Activated CD8-positive, alpha-beta memory T cell treated with anti-CD3 and anti-CD28 coated beads for 48 hours (primary cell): ENCODE measurements around the gene RPL6.
A peak's percentile ranks its signal among the peaks of the same experiment; 100 is the strongest.
"Not testable (repeated sequence)": the region's sequence is repeated elsewhere in the genome, so short reads cannot be mapped to it uniquely, and the experiment has no call there.

Experiments
- DNase-seq, 3 experiments: peaks; one replicate each; pipeline ENCODE4 v3.0.0-alpha.2; 2020; ENCODE audit warnings: low read depth in 2 of 3, low spot score in 2 of 3

Gene RPL6

GRCh38 chr12:112419297-112420133 lies 10.1 kb upstream of the RPL6 start:
- no peak for DNase-seq

DNA sequence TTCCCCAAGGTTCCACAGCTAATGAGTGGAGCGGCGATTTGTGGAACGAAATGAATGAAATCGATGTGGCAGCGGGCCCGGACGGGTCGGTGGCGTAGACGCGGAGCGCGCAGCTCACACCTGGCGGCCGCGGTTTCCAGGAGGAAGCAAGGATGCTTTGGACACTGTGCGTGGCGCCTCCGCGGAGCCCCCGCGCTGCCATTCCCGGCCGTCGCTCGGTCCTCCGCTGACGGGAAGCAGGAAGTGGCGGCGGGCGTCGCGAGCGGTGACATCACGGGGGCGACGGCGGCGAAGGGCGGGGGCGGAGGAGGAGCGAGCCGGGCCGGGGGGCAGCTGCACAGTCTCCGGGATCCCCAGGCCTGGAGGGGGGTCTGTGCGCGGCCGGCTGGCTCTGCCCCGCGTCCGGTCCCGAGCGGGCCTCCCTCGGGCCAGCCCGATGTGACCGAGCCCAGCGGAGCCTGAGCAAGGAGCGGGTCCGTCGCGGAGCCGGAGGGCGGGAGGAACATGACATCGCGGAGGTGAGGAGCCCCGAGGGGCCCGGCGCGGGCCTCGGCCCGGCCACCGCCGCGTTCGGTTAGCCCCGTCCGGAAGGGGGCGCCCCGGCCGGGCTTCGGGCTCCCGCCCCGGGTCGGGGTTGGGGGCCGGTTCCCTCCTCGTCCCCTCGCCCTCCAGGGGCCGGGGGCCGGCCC lies 9.3 kb upstream of the RPL6 start, which contains the start of gene PTPN11:
Gene PTPN11, plus strand, starts transcription at position 340 of the 689 bp plus-strand sequence. Its CDS starts 165 bp downstream, at position 505.
- peak; percentile 84 to 97 (median 87) for DNase-seq

DNA sequence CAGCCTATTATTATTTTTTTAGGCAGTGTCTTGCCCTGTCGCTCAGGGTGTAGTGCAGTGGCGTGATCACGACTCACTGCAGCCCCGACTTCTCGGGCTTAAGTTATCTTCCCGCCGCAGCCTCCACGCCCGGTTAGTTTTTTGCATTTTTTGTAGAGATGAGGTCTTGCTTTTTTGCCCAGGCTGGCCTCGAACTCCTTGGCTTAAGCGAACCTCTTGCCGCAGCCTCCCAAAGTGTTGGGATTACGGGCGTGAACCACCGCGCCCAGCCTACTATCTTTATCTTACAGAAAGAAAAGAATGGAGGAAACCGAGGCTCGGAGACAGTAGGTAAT lies 8.8 kb upstream of the RPL6 start:
- no peak for DNase-seq

GRCh38 chr12:112415457-112415856 lies 6.1 kb upstream of the RPL6 start:
- DNase-seq, result not testable (repeated sequence)

DNA sequence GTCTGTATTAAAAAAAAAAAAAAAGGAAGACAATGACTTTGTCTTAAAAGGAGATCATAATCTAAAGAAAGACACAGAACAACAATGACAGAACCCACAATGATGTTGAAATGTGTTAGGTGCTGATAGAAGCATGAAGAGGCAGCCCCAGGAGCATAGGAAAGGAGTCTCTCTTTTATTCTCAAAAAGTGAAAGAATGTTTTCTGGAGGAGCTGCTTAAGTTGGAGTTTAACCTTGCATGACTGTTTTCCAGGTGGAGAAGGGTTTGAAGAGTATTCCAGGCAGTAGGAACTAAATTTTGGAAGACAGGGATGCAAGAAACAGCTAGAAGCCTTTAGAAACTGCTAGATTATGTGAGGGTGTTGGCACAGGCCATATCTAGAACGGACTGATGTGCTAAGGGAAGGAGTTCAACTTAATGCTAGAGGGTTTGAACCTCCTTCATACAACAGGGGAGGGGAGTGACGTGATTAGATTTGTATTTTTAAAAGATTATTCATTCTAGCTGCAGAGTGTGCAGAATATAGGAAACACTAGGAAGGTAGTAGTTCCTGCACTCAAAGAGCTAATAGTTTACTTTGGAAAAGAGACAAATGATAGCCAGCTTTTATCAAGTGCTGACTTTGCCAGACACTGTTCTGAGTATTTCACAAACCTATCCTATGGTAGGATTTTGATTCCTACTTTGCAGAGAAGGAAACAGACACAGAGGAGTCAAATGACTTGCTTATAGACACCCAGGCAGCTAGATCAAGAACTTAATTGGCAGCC lies 4.6 kb upstream of the RPL6 start:
- DNase-seq, result no peak

DNA sequence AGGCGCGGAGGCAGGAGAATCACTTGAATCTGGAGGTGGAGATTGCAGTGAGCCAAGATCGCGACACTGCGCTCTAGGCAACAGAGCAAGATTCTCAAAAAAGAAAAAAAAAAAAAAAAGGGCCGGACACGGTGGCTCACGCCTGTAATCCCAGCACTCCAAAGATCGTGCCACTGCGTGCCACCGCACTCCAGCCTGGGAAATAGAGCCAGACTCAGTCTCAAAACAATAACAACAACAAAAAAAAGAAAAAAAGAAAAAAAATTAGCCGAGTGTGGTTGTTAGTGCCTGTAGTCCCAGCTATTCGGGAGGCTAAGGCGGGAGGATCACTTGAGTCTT lies 470 bp upstream of the RPL6 start:
- no peak for DNase-seq

GRCh38 chr12:112408621-112409020 lies 784 bp downstream of the RPL6 start:
- no peak for DNase-seq

DNA sequence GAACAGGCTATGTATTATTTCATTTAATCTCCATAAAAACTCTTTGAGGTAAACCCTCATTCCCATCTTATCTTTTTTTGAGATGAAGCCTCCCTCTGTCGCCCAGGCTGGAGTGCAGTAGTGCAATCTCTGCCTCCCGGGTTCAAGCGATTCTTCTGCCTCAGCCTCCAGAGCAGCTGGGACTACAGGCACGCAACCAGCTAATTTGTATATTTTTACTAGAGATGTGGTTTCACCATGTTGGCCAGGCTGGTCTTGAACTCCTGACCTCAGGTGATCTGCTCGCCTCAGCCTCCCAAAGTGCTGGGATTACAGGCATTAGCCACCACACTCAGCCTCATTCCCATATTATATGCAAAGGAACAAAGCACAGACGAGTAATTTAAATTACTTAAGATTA lies 1.7 kb downstream of the RPL6 start:
- not testable (repeated sequence) for DNase-seq

GRCh38 chr12:112406519-112407488 lies 2.6 kb downstream of the RPL6 start:
- no peak for DNase-seq

- DNase-seq, result no peak
Measured at GRCh38 chr12:112401903-112402498, 7.4 kb downstream of the RPL6 start.

GRCh38 chr12:112401054-112401453 lies 8.4 kb downstream of the RPL6 start:
- no peak for DNase-seq

- no peak for DNase-seq
Measured at GRCh38 chr12:112393328-112393727, 16.1 kb downstream of the RPL6 start.

DNA sequence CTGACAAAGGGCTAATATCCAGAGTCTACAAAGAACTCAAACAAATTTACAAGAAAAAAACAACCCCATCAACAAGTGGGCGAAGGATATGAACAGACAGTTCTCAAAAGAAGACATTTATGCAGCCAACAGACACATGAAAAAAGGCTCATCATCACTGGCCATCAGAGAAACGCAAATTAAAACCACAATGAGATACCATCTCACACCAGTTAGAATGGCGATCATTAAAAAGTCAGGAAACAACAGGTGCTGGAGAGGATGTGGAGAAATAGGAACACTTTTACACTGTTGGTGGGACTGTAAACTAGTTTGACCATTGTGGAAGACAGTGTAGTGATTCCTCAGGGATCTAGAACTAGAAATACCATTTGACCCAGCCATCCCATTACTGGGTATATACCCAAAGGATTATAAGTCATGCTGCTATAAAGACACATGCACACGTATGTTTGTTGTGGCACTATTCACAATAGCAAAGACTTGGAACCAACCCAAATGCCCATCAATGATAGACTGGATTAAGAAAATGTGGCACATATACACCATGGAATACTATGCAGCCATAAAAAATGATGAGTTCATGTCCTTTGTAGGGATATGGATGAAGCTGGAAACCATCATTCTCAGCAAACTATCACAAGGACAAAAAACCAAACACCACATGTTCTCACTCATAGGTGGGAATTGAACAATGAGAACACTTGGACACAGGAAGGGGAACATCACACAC lies 19.3 kb downstream of the RPL6 start:
- DNase-seq, result not testable (repeated sequence)

- no peak for DNase-seq
Measured at GRCh38 chr12:112389228-112389627, 20.2 kb downstream of the RPL6 start.

- DNase-seq, result no peak
Measured at GRCh38 chr12:112386726-112387125, 22.7 kb downstream of the RPL6 start.

- no peak for DNase-seq
Measured at GRCh38 chr12:112382866-112383265, 26.5 kb downstream of the RPL6 start.

- peak; percentile 78 to 93 (median 85) for DNase-seq
Measured at GRCh38 chr12:112381883-112382796, 27.3 kb downstream of the RPL6 start, which contains the start of gene HECTD4. Gene HECTD4, minus strand, starts transcription at chr12:112382431. Its CDS starts 303 bp downstream, at chr12:112382128.

GRCh38 chr12:112381406-112381882 lies 28.0 kb downstream of the RPL6 start:
- DNase-seq, result no peak
